ENCODE data around the gene TUFT1.
"Not testable (repeated sequence)": the region's sequence is repeated elsewhere in the genome, so short reads cannot be mapped to it uniquely, and the experiment has no call there.

TUFT1 gene

DNA sequence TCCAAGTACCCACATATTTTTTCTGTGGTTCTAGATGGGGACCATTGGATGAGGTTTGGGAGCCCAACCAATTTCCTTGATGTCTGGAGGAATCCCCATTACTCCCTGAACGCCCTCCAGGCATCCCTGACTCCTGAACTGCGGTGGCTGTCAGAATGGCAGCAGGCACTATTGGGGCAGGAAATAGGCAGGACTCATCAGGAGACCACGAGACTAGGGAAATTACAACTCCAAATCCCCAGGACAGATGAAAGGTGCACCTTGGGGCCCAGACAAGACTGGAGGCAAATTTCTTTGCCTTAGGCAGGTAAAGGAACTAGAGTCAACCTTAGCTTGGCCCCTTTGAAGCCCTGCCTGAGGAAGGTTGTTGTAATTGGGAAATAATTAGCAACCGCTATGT is 27.8 kb upstream of the TUFT1 start:
- in situ Hi-C loops (cut with HindIII; ENCODE audit: low sequenced_read_pairs): no loop called here

DNA sequence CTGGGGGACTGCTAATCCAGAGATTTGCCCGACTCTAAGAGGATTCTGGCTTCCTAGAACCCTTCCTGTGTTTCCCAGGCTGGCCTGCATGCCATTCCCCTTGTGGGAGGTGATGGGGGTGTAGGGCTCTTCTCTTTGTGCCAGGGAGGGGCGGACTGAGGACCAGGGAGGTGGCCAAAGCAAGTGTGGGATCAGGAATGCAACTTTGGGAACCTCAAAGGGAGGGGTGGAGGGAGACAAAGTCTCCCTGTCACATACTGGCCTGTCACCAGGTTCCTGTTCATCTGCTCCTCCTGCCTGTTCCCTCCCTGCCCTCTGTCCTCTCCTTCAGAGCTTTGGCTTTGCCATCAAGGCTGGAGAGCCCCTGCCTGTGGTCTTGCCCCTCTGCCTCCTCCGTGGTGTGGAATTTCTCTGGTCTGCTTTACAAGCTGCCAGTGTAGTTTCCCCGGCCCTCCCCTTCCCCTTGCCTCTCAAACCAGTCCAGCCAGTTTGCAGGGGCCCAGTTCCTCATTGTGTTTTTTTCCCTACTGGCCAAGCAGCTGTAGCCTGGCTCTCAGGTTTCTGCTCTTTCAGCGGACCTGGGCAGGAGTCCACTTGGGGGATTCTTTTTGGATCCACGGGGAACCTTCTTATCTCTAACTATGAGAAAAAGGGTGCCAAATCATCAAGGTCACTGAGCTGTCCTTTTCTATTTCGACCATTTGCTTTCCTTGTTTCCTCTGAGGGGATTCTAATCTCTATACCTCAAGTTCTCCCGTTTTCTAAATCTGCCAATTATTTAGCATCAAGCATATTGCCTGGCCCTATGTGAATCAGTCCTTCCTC is 27.1 kb upstream of the TUFT1 start:
- in situ Hi-C loops (cut with HindIII; ENCODE audit: low sequenced_read_pairs): no loop called here

DNA sequence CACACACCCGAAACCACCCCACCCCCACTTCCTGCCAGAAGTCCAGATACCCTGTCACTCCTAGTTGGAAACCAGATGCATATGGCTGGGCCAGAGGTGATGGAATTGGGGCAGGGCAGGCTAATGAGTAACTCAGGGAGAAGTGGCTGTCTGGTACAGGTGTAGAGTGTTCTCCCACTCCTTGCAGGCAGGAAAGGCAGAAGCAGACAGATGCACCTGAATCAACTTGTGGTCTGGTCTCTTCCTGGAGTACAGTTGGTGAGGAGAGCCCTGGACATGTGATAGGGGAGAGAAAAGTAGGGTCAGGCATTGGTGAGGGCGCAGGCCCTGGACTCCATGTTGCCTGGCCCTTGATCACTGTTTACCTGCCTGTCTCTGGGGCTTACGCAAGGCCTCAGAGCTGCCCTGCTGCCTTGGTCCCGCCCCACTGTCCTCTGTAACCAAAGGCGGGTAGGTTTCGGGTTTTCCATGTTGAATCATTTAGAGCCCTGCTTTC is 26.4 kb upstream of the TUFT1 start:
- in situ Hi-C loops (cut with HindIII; ENCODE audit: low sequenced_read_pairs): no loop called here

DNA sequence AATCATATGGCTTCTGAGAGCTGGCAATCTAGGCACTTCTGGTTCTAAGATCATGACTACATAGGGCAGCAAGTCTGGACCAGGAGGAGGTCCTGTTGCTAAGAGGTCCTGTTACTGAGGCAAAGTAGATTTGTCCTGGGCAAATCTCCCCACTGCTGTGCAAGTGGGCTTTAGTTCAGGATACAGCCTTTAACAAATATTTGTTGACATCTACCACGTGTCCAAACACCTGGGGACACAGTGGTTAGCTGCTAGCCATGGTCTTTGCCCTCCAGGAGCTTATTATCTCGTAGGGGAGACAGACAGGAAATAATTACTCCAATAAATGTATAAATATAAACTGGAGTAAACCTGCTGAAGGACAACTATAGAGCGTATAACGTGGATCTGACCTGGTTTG is 25.7 kb upstream of the TUFT1 start:
- in situ Hi-C loops (cut with HindIII; ENCODE audit: low sequenced_read_pairs): no loop called here

DNA sequence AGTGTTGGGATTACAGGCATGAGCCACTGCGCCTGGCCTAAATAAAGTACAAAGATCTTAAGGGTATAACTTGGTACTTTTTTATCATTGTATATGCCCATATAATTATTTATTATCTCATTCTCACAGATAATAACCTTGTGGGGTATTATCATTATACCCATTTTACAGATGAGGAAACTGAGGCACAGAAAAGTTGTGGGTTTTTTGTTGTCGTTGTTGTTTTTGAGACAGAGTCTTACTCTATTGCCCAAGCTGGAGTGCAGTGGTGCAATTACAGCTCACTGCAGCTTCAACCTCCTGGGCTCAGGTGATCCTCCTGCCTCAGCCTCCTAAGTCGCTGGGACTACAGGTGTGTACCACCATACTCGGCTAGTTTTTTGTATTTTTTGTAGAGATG is 24.8 kb upstream of the TUFT1 start:
- in situ Hi-C loops (cut with HindIII; ENCODE audit: low sequenced_read_pairs): no loop called here

DNA sequence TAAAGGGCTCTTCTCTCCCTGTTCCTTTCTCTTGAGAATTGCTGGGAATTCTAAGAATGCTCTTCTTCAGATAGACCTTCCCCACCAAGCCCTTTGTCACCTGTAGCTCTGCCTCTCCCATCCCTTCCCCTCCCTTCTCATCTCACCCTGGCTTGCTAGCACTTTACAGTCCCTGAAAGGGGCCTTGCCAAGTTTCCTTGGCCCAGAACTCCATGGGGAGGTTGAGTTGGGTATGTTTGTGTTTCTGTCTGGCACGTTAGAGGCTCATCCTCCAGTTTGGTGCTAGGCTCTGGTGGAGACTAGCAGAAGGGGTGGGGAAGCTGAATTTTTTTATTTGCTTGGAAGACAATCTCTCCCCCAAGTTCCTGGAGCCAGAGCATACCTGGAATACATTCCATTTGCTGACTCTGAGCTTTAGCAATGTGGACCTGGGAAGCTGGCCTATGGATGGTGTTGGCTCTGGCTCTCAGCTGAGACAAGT is 24.0 kb upstream of the TUFT1 start:
- in situ Hi-C loops (cut with HindIII; ENCODE audit: low sequenced_read_pairs): no loop called here

- in situ Hi-C loops (cut with HindIII; ENCODE audit: low sequenced_read_pairs): no loop called here
Observed at GRCh38 chr1:151518431-151518830, 21.7 kb upstream of the TUFT1 start.

GRCh38 chr1:151518936-151519335 is 21.2 kb upstream of the TUFT1 start:
- in situ Hi-C loops (cut with HindIII; ENCODE audit: low sequenced_read_pairs): no loop called here

DNA sequence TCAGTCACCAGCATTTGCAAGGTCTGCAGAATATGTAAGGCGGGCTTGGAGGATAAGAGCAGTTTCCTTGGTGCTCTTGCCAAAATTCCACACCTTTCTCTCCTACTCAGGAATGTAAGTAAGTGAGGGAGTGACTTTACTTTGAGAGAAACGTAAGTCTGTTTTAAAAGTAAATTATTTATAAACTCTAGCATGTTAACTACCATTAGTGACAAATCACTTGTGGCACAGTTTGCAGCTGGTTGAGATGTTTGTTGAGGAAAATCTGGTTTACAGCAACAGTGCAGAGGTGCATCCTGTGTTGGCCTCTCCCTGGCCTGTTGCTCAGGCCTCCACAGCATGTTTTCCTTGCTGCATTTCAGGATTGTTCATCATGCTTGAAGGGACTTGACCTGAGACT is 20.4 kb upstream of the TUFT1 start:
- in situ Hi-C loops (cut with HindIII; ENCODE audit: low sequenced_read_pairs): no loop called here

DNA sequence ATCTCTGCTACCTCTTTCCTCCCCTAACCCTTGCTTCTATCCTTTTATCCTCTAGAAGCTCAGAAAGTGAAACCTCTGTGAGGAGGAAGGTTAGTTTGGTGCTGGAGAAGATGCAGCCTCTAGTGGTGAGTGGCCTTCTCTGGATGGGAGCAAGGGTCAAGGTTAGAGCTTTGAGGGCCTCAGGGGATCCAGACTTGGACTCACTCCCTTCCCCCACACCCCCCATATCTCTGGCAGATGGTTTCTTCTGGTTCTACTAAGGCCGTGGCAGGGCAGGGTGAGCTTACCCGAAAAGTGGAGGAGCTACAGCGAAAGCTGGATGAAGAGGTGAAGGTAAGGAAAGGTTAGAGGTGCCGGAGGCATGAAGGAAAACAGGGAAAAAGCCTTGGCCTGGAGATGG is 19.8 kb upstream of the TUFT1 start:
- in situ Hi-C loops (cut with HindIII; ENCODE audit: low sequenced_read_pairs): no loop called here

DNA sequence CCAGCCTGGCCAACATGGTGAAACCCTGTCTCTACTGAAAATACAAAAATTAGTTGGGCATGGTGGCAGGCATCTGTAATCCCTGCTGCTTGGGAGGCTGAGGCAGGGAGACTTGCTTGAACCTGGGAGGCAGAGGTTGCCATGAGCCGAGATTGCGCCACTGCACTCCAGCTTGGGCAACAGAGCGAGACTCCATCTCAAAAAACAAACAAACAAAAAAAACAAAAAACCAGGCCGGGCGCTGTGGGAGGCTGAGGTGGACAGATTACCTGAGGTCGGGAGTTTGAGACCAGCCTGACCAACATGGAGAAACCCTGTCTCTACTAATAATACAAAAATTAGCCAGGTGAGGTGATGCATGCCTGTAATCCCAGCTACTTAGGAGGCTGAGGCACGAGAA is 17.7 kb upstream of the TUFT1 start:
- in situ Hi-C loops (cut with HindIII; ENCODE audit: low sequenced_read_pairs): not testable (repeated sequence)

DNA sequence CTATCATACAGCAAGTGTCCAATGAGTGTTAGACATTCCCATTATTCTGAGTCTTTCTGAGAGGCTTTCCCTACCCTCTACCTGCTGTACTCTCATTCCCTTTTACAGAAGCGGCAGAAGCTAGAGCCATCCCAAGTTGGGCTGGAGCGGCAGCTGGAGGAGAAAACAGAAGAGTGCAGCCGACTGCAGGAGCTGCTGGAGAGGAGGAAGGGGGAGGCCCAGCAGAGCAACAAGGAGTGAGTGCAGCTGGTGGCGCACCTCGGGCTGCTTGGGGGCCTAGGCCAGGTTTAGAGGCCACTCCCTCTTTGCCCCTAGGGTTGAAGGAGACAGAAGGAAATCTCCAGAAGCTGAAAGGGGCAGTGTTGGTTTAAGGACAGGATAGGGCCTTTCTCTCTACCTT is 16.8 kb upstream of the TUFT1 start:
- in situ Hi-C loops (cut with HindIII; ENCODE audit: low sequenced_read_pairs): no loop called here

GRCh38 chr1:151524736-151525135 is 15.4 kb upstream of the TUFT1 start:
- in situ Hi-C loops (cut with HindIII; ENCODE audit: low sequenced_read_pairs): no loop called here

GRCh38 chr1:151526735-151527525 is 13.2 kb upstream of the TUFT1 start:
- in situ Hi-C loops (cut with HindIII; ENCODE audit: low sequenced_read_pairs): no loop called here

- in situ Hi-C loops (cut with HindIII; ENCODE audit: low sequenced_read_pairs): no loop called here
Observed at GRCh38 chr1:151529211-151529702, 10.9 kb upstream of the TUFT1 start.

DNA sequence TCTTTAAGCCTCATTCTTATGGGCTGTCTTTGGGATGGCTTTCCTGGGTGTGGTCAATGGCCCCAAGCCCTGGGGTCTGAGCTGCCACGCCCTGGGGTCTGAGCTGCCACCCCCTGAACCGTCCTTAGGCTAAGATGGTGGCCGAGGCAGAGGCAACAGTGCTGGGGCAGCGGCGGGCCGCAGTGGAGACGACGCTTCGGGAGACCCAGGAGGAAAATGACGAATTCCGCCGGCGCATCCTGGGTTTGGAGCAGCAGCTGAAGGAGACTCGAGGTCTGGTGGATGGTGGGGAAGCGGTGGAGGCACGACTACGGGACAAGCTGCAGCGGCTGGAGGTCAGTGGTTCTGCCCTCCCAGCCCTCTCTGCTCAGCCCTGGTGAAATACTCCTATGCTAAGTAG is 10.3 kb upstream of the TUFT1 start:
- in situ Hi-C loops (cut with HindIII; ENCODE audit: low sequenced_read_pairs): no loop called here

- in situ Hi-C loops (cut with HindIII; ENCODE audit: low sequenced_read_pairs): no loop called here
Observed at GRCh38 chr1:151530461-151530860, 9.6 kb upstream of the TUFT1 start.

DNA sequence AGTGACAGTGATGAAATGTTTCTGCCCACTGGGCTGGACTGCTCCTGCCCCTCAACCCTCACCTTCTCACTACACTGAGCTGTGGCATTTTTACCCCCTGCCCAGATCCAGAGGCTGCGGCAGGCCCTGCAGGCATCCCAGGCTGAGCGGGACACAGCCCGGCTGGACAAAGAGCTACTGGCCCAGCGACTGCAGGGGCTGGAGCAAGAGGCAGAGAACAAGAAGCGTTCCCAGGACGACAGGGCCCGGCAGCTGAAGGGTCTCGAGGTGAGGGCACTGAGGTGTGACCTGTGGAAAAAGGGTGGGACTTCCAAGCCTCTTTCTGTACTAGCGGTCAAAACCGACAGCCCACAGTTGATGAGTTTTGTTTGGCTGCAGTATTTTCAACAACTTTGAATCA is 6.2 kb upstream of the TUFT1 start:
- in situ Hi-C loops (cut with HindIII; ENCODE audit: low sequenced_read_pairs): no loop called here

- in situ Hi-C loops (cut with HindIII; ENCODE audit: low sequenced_read_pairs): no loop called here
Observed at GRCh38 chr1:151534662-151535278, 5.3 kb upstream of the TUFT1 start.

DNA sequence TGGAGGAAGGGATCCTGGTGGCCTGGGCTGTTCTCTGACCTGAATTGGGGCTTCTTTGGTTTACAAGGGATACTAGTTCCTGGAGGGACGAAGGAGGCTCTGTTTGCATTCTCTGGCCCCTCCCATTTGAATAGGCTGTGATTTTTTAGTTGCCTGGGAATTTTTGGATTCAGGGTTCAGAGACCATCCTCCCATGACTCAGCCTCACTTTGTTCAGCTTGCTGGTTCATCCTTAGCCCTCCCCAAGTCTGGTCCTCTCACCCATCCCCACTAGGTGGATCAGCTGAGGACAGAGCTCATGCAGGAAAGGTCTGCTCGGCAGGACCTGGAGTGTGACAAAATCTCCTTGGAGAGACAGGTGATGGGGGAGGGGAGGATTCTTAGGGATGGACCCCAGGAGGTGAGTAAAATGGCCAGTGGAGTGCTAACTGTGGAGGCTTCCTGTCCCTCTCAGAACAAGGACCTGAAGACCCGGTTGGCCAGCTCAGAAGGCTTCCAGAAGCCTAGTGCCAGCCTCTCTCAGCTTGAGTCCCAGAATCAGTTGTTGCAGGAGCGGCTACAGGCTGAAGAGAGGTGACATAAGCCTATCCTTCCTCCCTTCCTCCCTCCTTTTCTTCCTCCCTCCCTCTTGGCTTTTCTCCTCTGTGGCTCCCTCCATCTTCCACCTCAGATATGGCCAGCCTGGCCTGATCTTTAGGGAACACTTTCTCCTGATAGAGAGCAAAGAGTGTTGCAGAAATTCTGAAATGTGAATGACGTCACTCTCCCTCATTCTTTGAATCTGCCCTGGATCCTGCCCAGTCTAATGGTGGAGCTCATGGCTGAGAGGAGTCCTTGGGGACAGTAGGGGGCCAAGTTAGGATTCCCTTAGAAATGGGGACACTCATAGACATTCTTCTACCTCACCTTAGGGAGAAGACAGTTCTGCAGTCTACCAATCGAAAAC is 4.5 kb upstream of the TUFT1 start:
- in situ Hi-C loops (cut with HindIII; ENCODE audit: low sequenced_read_pairs): no loop called here
